ENCODE results near the gene EHBP1.

DNA sequence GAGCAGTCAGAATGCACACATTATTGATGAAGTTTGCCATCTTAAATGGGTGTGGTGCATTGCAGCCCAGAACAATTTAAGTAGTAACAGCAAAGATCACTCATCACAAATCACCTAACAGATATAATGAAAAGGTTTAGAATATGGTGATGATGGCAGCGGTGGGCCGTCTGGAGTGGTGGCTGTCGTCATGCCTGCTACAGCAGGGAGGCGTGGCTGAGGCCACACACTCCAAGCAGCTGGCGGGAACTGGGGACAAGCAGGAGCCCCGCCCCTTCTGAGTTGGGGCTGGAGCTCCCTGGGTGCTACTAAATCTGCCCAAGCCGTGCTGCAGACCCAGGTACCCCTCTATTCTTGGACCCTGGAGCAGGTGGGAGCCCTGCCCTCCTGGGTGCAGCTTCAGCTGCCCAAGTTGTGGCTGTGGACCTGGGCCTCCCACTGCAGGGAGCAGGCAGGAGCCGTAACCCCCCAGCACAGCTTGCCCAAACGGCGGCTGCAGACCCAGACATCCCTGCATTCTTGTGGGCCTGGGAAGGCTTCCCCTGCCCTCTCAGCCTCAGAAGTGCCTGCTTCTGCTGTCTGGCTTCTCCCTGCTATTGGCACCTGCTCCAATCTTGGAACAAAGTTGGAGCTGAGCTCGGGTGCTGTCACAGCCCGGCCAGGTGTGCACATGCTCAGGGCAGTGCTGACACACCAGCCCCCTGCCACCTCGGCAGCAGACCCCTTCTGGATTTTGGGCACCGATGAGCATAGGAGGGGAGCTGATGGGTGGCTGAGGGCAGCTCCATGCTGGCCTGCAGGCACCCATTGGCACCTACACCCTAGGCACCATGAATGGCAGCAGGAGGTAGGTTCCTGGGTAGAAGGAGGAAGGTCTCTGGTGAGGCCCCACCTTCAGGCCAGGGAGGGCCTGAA, 149.3 kb downstream of the EHBP1 start:
- TF ChIP-seq, protein P1, sequence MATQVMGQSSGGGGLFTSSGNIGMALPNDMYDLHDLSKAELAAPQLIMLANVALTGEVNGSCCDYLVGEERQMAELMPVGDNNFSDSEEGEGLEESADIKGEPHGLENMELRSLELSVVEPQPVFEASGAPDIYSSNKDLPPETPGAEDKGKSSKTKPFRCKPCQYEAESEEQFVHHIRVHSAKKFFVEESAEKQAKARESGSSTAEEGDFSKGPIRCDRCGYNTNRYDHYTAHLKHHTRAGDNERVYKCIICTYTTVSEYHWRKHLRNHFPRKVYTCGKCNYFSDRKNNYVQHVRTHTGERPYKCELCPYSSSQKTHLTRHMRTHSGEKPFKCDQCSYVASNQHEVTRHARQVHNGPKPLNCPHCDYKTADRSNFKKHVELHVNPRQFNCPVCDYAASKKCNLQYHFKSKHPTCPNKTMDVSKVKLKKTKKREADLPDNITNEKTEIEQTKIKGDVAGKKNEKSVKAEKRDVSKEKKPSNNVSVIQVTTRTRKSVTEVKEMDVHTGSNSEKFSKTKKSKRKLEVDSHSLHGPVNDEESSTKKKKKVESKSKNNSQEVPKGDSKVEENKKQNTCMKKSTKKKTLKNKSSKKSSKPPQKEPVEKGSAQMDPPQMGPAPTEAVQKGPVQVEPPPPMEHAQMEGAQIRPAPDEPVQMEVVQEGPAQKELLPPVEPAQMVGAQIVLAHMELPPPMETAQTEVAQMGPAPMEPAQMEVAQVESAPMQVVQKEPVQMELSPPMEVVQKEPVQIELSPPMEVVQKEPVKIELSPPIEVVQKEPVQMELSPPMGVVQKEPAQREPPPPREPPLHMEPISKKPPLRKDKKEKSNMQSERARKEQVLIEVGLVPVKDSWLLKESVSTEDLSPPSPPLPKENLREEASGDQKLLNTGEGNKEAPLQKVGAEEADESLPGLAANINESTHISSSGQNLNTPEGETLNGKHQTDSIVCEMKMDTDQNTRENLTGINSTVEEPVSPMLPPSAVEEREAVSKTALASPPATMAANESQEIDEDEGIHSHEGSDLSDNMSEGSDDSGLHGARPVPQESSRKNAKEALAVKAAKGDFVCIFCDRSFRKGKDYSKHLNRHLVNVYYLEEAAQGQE (IDR thresholded peaks at IDR 0.05; ENCODE audit: low read depth) = no peak
- TF ChIP-seq YY1 (IDR thresholded peaks at IDR 0.05; ENCODE audit: low read depth) = no peak
- TF ChIP-seq RAD21 (IDR thresholded peaks at IDR 0.05; ENCODE audit: low read depth) = no peak
- TF ChIP-seq, protein P2, sequence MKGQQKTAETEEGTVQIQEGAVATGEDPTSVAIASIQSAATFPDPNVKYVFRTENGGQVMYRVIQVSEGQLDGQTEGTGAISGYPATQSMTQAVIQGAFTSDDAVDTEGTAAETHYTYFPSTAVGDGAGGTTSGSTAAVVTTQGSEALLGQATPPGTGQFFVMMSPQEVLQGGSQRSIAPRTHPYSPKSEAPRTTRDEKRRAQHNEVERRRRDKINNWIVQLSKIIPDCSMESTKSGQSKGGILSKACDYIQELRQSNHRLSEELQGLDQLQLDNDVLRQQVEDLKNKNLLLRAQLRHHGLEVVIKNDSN (IDR thresholded peaks at IDR 0.05) = no peak
- TF ChIP-seq, protein P3, sequence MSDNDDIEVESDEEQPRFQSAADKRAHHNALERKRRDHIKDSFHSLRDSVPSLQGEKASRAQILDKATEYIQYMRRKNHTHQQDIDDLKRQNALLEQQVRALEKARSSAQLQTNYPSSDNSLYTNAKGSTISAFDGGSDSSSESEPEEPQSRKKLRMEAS (IDR thresholded peaks at IDR 0.05) = no peak
- TF ChIP-seq TAF1 (IDR thresholded peaks at IDR 0.05; ENCODE audit: low read depth) = no peak
- no peak for TF ChIP-seq CREB1 (IDR thresholded peaks at IDR 0.05; ENCODE audit: low read depth)
- no peak for TF ChIP-seq EGR1 (IDR thresholded peaks at IDR 0.05)
